HG03159 (cell line): ENCODE results near the gene HES4.
"Not testable (repeated sequence)": the region's sequence is repeated elsewhere in the genome, so short reads cannot be mapped to it uniquely, and the experiment has no call there.

ENCODE experiments used
- ATAC-seq: cut with Tn5 transposase; IDR thresholded peaks from one replicate; pipeline ENCODE4 v1.9.1; 2021; ENCODE audit warnings: mild to moderate bottlenecking, moderate library complexity; ENCODE audit not compliant: unreplicated experiment

The HES4 gene

GRCh38 chr1:981491-981954 is 18.4 kb downstream of the HES4 start:
- ATAC-seq: no peak

DNA sequence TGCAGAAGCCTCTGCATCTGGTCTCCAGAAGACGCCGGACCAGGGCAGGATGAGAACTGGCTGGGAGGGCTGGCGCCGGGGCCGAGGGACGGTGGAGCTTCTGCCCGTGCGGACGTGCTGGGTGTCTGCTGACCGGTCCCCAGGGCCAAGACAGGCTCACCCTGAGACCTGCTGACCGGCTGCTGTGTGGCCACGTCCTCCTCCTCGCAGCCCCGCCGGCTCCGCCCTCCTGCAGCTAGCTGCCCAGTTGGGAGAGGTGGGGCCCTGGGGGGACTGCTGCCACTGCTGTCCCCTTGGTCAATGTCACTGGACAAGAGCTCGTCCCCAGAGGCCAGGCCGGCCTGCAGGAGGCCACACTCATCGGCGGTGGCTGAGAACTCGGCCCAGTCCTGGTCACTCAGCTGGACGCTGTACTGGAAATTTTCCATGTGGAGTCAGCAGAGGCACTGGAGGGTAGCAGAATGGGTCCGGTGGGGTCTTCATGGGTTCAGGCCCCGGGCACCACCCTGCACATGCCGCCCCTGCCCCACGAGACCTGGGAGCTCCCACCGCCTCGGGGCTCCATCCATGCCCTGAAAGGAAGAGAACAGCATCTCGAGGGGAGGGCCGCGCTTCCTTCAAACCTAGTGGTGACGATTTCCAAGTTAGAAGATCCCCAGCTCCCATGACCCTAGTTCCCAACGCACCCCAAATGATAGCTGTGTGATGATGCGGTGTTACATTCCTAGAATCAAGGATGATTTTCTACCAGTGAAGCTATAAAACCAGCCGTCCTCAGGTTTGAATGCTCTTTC is 19.1 kb downstream of the HES4 start:
- ATAC-seq: no peak

DNA sequence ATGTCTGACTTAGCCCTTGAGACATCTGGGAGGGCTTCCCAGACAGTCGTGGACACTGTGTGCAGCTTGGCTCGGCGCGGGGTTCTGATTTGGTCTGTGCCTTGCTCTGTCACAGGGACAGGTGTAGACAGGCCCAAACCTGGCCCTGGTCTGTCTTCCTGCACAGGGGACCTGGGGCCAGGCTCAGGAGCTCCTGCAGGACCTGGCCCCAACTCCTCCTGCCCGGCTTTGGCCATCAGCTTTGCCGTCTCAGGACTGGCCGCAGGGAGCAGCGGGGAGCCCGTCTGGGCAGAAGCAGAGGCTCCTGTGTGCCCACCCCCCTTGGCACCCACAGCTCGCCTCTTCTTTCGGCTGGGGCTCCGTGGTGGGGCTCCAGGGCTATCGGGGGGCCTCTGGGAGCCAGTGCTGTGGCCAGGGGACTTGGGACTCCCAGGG is 19.7 kb downstream of the HES4 start:
- no peak for ATAC-seq

GRCh38 chr1:979744-980072 is 20.2 kb downstream of the HES4 start:
- no peak for ATAC-seq

- no peak for ATAC-seq
Measured at GRCh38 chr1:978835-979743, 20.8 kb downstream of the HES4 start.

- no peak for ATAC-seq
Measured at GRCh38 chr1:978069-978834, 21.6 kb downstream of the HES4 start.

DNA sequence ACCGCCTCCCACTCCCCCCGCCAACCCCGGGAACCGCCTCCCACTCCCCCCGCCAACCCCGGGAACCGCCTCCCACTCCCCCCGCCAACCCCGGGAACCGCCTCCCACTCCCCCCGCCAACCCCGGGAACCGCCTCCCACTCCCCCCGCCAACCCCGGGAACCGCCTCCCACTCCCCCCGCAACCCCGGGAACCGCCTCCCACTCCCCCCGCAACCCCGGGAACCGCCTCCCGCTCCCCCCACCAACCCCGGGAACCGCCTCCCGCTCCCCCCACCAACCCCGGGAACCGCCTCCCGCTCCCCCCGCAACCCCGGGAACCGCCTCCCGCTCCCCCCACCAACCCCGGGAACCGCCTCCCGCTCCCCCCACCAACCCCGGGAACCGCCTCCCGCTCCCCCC is 23.1 kb downstream of the HES4 start:
- ATAC-seq: not testable (repeated sequence)

DNA sequence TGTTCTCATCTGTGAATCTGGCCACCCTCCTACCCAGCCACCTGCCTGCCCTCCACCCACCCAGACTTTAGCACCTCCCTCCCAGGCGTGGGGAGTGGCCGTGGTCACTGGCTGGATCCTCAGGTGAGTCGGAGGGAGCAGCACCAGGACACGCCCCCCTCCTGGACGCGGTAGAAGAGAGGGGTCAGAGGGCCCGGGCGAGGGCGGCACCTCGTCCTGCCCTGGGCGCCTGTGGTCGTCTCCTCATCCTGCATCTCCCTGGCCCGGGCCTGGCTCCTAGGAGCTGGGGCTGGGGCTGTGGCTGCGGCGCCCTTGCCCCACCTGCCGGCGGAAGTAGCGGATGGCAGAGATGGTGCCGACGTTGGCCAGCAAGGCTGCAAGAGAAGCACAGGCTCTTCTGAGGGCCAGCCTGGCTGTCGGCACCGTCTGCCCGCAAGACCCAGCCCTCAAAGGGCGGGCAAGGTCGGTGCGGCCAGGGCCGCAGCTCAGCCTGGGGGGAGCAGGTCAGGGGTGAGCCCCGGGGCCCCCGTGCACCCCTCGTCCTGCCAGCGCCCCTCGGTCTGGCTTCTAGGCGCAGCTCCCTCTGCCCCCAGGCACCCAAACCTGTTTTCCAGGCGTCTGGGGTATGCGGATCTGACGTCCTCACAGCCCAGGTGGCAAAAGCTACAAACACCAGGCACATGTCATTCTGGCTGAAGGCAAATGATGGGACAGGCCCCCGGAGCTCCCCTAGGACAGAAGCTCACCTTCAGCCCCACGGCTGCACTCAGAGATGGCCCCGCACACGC is 23.8 kb downstream of the HES4 start:
- ATAC-seq: no peak

GRCh38 chr1:975365-975764 is 24.5 kb downstream of the HES4 start:
- no peak for ATAC-seq

GRCh38 chr1:974687-975328 is 25.1 kb downstream of the HES4 start:
- ATAC-seq: no peak

DNA sequence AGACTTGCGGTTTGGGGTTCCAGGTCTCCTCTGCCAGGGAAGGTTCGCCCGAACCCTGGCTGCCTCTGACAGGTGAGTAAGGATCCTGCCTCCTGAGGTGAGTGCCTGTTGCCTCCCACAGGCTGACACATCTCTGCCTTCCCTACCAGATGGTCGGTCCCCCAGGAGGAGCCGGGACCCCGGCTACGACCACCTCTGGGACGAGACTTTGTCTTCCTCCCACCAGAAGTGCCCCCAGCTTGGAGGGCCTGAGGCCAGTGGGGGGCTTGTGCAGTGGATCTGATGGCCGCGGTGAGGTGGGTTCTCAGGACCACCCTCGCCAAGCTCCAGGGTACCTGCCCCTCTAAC is 25.6 kb downstream of the HES4 start:
- ATAC-seq: no peak

GRCh38 chr1:973459-974292 is 26.2 kb downstream of the HES4 start:
- ATAC-seq: no peak

DNA sequence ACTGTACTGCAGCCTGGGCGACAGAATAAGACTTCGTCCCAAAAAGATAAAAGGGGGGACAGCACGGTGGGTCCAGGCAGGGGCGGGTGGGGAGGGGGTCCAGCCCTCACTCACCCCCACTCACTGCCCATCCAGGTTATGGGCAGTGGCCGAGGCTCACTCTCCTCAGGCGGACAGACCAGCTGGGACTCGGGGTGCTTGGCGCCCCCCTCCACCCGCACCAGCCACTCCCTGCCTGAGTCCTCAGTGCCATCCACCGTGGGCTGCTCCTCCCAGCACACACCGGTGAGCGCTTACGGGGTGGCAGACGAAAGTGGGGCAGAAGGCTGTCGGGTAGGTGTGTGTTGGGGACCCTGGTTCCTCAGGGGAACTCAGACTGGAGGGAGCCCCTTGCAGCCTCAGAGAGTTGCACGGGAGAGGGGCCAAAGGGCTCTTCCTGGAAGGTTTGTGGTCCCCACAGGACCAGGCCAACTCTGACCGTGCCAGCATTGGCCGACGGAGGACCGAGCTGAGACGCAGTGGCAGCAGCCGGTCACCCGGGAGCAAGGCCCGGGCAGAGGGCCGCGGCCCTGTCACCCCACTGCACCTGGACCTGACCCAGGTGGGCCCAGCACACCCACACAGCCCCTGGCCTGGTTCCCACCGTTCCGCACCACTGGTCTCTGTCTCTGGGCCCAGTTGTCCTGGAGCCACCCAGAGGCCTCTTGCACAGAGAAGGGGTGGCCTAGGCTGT is 27.0 kb downstream of the HES4 start:
- no peak for ATAC-seq

DNA sequence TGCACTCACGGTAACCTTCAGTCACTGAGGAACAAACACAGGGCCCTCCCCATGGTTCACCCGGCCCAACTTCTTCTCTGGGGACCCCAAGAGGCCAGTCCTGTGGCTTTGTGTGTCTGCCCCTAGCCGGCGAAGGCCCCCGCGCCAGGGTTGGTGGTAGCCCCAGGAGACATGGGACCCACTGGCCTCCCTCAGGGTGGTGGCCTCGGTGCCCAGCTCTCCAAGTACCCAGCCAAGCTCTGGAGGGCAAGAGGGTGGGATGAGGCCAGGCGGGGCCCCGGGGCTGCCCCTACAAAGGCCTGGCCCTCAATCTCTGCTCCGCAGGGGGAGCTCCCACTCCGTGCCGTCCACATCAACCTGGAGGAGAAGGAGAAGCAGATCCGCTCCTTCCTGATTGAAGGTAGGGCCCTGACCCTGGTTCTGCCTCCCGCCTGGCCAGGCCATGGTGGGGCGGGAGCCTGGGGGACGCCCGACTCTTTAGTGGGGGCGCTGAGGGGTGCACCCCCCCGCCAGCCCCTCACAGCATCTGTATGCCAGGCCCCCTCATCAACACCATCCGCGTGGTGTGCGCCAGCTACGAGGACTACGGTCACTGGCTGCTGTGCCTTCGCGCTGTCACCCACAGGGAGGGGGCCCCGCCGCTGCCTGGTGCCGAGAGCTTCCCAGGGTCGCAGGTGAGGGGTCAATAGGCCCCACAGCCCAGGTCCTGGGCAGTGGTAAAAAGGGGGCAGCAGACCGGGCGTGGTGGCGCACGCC is 28.0 kb downstream of the HES4 start:
- no peak for ATAC-seq

GRCh38 chr1:970973-971730 is 28.7 kb downstream of the HES4 start:
- ATAC-seq: no peak

GRCh38 chr1:970242-970972 is 29.5 kb downstream of the HES4 start:
- ATAC-seq: no peak
